Adipocyte (in vitro differentiated cells): ENCODE results near the gene TMEM131.

Source experiments
- DNase-seq: peaks from one replicate; pipeline ENCODE4 v3.0.0-alpha.2; 2015; ENCODE audit warnings: low read depth
- H3K27me3 ChIP-seq: replicated peaks from 2 replicates; pipeline ENCODE4 v1.7.0; 2013; ENCODE audit warnings: mild to moderate bottlenecking, low read length, moderate library complexity; ENCODE audit not compliant: control insufficient read depth, insufficient read depth
- H3K36me3 ChIP-seq: 2 replicates; pipeline ENCODE4 v1.7.0; 2013; ENCODE audit warnings: low read length, mild to moderate bottlenecking, moderate library complexity; ENCODE audit not compliant: control insufficient read depth, insufficient read depth, severe bottlenecking
- H3K4me1 ChIP-seq: 2 replicates; pipeline ENCODE4 v1.7.0; 2013; ENCODE audit warnings: mild to moderate bottlenecking, low read length, moderate library complexity; ENCODE audit not compliant: control insufficient read depth, insufficient read depth
- H3K4me3 ChIP-seq: 2 replicates; pipeline ENCODE4 v1.7.0; 2013; ENCODE audit warnings: mild to moderate bottlenecking, low read length, moderate library complexity
- H3K9ac ChIP-seq: 2 replicates; pipeline ENCODE4 v1.7.0; 2013; ENCODE audit warnings: mild to moderate bottlenecking, low read length, moderate library complexity
- H3K9me3 ChIP-seq: 2 replicates; pipeline ENCODE4 v1.7.0; 2013; ENCODE audit warnings: mild to moderate bottlenecking, low read length, moderate library complexity; ENCODE audit not compliant: control insufficient read depth

Gene TMEM131

DNA sequence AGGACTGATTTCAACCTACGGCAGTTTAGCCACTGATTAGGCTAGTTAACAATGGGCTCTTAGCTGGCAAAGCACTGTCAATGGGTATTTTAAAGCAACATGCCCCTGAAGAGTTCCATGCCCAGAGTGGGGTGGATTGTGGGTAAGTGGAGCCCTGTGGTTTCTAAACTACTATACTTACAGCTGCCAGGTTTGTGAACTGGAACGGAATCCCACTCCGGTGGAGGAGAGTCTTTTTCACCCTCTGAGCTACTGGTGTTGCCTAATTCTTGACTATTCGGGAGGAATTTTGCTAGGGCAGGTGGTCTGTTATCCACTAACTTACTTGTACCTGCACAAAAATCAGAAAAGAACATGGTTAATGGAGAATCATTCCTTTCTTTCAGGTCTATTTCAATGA is 229.8 kb downstream of the TMEM131 start:
- H3K4me1 ChIP-seq = no peaks in the 10 kb centered on the region
- peaks cover 58% of the 10 kb centered on the region for H3K36me3 ChIP-seq
- H3K9me3 ChIP-seq = no peaks in the 10 kb centered on the region
- H3K4me3 ChIP-seq = no peak overlapping the region
- DNase-seq = no peak
- no peak overlapping the region for H3K9ac ChIP-seq
- no peaks in the 10 kb centered on the region for H3K27me3 ChIP-seq

DNA sequence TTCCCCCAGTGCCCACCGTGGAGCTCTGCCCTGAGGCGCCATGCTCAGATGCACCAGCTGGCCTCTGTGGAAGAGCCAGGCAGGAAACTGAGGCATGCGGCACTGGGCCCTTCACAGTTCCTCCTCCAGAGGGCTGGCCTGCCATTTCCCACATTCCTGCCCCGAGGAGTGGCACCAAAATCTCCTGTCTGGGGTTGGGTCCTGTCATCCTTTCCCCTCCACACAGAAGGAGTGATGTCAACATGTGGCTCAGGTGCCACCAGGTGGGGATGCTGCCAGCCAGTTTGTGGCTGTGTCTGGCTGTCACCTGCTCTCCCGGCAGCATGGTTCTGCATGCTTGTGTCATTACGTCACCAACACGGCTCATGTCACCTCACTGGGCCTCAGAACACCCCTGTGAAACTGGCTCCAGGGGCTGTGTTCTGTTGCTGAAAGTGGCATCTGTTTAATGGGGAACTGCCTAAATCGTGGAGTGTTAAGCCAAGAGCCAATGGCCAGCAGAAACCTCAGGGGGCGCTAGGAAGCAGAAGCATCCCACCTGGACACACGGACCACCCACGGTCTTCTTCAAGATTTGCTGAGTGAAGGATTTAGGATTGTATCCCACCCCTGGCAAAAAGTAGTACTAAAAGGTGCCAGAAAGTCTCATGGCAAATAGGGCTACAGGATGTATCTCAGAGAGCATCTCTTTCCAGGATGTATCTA is 231.0 kb downstream of the TMEM131 start:
- no peaks in the 10 kb centered on the region for H3K4me1 ChIP-seq
- H3K36me3 ChIP-seq = peaks cover 64% of the 10 kb centered on the region
- no peak overlapping the region for H3K9ac ChIP-seq
- no peak overlapping the region for H3K4me3 ChIP-seq
- DNase-seq = no peak
- no peaks in the 10 kb centered on the region for H3K27me3 ChIP-seq
- H3K9me3 ChIP-seq = no peaks in the 10 kb centered on the region

DNA sequence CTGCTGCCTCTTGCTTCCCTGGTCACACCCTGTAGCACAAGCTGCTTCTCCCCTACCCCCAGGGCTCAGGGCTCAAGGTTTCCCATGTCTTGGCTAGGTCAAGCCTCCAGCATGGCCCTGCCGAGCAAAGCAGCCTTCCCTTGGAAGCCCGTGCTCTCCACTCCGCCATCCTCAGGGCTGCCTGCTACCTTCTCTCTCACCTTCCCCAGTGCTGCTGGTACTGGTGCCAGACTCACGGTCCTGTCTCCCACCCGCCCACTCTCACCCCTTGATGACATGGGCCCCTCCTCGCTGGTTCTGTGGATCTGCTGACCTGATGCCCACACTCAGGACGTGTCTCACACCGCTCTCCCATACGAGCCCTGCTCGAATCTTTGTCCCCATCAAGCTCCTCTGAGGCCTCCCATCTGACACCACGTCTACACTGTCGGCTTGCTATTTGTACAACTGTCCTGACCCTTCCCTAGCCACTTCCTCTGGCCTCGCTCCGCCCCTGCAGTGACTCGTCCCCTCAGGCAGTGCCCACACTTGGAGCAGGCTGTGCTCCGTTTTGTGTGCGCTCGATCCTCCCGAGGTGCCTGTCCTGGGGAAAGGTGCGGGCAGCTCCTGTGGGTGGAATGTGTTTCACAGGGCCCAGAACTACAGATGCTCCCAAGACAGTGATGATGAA is 232.4 kb downstream of the TMEM131 start:
- peaks cover 1% of the 10 kb centered on the region for H3K4me1 ChIP-seq
- peaks cover 78% of the 10 kb centered on the region for H3K36me3 ChIP-seq
- no peaks in the 10 kb centered on the region for H3K9me3 ChIP-seq
- H3K9ac ChIP-seq = no peak overlapping the region
- no peak for DNase-seq
- H3K27me3 ChIP-seq = no peaks in the 10 kb centered on the region
- H3K4me3 ChIP-seq = no peak overlapping the region

DNA sequence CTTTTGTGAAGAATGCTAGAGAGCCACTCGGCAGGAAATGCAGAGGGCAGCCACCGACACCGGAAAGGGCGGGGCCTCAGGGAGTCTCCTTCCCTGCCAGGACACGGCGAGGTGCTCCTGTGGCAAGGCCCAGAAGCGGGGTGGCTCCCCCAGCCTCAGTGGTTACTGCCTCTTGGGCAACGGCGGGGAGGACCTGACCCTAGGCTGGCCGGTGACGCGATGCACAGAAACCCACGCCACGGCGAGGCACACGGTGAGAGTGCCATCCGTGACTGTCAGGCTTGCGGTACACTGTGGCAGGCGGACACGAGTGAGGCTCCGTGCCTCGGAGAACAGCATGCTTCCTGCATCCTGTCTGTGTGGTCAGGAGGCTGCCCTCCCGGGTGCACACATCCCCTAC is 234.6 kb downstream of the TMEM131 start:
- H3K4me3 ChIP-seq = no peak overlapping the region
- H3K9me3 ChIP-seq = no peaks in the 10 kb centered on the region
- no peaks in the 10 kb centered on the region for H3K27me3 ChIP-seq
- H3K36me3 ChIP-seq = peaks cover 82% of the 10 kb centered on the region
- peaks cover 4% of the 10 kb centered on the region for H3K4me1 ChIP-seq
- DNase-seq = no peak
- H3K9ac ChIP-seq = no peak overlapping the region

DNA sequence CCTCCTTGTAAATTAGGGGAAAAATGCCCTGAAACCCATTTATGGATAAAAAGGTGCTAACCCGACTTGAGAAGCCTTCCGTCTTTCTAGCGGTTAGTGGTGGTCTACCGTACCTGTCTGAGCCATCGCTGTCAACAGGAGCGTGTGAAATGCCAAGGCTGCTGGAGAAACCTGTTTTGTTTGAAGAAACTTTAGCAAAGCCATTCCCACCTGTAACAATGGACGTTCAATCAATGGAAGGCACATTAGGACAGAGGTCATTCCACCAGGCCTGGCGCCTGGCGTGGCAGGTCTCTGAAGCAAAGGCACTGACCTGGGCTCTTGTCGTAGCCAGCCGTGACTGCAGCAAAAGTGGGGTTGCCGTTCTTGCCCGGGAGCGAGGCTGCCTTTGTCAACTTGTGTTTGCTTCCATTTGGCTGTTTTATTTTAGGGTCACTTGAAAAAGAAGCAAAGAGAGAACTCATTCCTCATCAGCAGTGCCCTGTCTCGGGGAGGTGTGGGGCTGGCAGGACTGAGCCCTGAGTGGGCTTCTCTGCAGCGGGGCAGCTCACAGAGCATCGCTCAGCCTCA is 235.2 kb downstream of the TMEM131 start:
- Histone ChIP-seq H3K4me1 (peaks cover 4% of the 10 kb centered on the region), H3K9ac (no peak overlapping the region), H3K4me3 (no peak overlapping the region), H3K27me3 (no peaks in the 10 kb centered on the region), H3K9me3 (no peaks in the 10 kb centered on the region), H3K36me3 (peaks cover 82% of the 10 kb centered on the region)
- DNase-seq = no peak

DNA sequence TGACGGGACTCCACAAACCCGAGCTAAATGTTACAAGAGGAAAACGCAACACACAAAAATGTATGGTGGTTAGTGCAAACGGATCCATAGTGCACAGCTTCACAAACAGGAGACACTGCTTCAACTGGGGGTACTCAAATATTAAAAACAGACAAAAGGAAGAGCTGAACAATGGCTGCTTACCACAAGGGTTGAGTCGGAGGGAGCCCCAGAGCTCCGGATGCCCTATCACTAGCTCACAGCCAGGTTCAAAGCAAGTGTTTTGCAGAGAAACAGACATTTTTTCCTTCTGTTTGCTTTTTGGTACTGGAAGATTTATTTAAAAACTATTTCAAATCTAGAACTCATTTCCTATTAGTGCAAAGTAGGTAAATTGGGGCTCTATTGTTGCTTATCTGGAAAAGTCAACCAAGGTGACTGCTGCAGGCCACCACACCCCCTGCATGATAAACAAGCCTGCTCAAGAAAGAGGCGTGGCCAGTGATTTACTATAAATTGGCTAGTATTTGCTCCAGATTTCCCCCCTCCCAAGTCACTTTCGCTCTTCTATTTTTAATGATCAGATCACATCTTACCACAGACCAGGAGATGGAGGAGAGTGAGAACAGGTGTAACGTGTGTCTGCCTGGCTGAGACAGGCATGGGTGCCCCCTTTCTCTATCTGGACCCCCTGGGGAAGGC is 235.9 kb downstream of the TMEM131 start:
- DNase-seq = no peak
- H3K4me3 ChIP-seq = no peak overlapping the region
- no peak overlapping the region for H3K9ac ChIP-seq
- H3K27me3 ChIP-seq = no peaks in the 10 kb centered on the region
- H3K4me1 ChIP-seq = peaks cover 4% of the 10 kb centered on the region
- peaks cover 76% of the 10 kb centered on the region for H3K36me3 ChIP-seq
- H3K9me3 ChIP-seq = no peaks in the 10 kb centered on the region

DNA sequence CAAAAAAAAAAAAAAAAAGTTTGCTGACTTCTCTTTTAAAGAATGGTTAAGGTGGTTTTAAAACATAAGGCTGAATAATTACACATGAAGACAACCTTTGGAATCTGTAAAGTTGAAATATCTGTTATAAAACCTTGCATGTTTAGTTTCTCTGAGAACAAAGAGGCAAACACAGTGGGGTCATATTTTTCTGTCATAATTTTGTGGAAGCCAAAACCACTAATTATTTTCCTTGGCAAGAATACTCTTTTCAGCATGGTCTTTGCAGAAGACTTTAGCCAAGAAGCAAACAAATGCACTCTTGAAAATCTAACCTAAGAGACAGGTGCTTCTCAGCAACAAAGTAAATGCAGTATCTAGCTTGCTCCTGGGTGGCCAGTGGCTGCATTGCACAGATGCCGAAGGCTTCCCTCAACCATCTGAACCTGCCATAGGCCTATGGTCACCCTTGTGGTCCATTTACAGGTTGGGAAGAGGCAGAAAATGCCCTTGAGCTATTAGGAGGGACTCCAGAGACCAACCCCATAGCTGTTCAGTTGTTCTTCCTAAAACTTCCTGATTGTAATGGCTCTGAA is 237.5 kb downstream of the TMEM131 start:
- Histone ChIP-seq H3K4me3 (no peak overlapping the region), H3K9ac (no peak overlapping the region), H3K9me3 (no peaks in the 10 kb centered on the region), H3K4me1 (peaks cover 4% of the 10 kb centered on the region), H3K27me3 (no peaks in the 10 kb centered on the region), H3K36me3 (peaks cover 61% of the 10 kb centered on the region)
- DNase-seq = peak; percentile 7

DNA sequence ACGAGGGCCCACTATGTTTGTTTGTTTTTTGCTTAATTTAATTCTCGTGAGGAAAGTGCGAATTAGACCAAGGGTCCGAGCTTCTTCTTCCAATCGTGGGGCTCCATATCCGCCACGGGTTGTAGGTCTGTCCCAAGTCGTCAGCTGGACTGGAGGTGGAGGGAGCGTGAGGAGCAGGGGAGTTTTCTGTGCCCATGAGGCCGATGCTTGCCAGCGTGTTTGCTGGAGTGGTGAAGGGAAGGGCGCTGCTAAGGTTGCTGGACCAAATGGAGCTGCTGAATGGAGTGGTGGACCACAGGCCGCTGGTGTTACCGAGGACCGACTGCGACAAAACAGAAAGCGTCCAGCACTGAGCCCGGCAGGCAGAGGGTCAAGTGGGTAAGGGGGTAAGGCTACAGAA is 238.7 kb downstream of the TMEM131 start:
- peaks cover 15% of the 10 kb centered on the region for H3K4me1 ChIP-seq
- H3K36me3 ChIP-seq = peaks cover 58% of the 10 kb centered on the region
- DNase-seq = no peak

DNA sequence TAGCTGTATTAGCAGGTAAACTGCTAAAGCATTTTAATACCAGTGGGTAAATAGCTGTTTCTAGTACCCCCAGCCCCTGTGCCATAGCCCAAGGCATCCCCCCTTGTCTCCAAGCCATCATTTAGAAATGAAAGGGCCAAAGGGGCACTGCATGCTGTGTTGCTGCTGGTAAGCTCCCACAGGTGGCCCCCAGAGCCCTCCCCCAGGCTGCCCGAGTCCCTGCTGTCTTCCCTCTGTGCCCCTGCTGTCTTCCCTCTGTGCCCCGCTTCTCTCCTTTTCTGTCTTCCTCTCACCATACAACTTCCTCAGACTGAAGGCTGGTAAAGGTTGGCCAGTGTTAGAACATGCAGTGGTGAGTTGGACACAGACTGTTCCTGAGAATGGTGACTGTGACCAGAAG is 240.3 kb downstream of the TMEM131 start:
- no peaks in the 10 kb centered on the region for H3K27me3 ChIP-seq
- no peak overlapping the region for H3K4me3 ChIP-seq
- H3K36me3 ChIP-seq = peaks cover 55% of the 10 kb centered on the region
- H3K9ac ChIP-seq = no peak overlapping the region
- no peak for DNase-seq
- no peaks in the 10 kb centered on the region for H3K9me3 ChIP-seq
- H3K4me1 ChIP-seq = peaks cover 18% of the 10 kb centered on the region

More for the DNA sequence above, 238.7 kb downstream of the TMEM131 start:
- Histone ChIP-seq H3K9ac (no peak overlapping the region), H3K9me3 (no peaks in the 10 kb centered on the region), H3K4me3 (no peak overlapping the region), H3K27me3 (no peaks in the 10 kb centered on the region)

DNA sequence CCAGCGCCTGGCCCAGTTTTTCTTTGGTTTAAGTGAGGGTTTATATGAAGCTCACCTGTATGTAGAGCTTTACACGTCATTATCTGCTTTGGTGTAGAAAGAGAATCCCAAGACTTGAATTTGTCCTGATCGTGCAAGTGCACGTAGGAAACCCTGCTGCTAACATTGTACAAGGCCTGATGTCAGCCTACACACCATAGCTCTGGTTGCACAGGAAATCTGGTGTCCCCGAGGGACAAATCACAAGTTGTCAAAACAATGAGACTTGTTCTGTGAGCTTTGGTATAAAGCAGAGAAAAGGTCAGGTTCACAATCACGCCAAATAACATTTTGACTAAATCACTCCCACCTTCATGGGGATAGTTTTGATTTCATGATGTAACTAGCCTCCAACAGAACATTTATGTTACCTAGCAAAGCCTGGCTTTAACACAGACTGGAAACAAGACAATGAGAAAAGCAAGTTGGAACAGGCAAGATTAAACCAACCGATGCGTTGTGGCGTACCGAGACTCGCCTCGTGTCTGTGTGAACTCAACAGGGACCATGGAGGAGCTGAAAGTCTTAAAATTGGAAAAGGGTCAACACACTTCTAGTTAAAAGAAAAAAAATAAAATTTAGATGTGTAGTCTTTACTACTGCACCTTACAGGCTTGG is 240.9 kb downstream of the TMEM131 start:
- Histone ChIP-seq H3K4me1 (peaks cover 18% of the 10 kb centered on the region), H3K36me3 (peaks cover 55% of the 10 kb centered on the region)

More for the DNA sequence above, 240.9 kb downstream of the TMEM131 start:
- DNase-seq = no peak
- Histone ChIP-seq H3K9ac (no peak overlapping the region), H3K9me3 (no peaks in the 10 kb centered on the region), H3K4me3 (no peak overlapping the region), H3K27me3 (no peaks in the 10 kb centered on the region)
